CD4-positive, alpha-beta T cell treated with Interleukin-21 for 1 hour (primary cell): Measurements from ENCODE around the gene CFAP74.
"Not testable (repeated sequence)": the region's sequence is repeated elsewhere in the genome, so short reads cannot be mapped to it uniquely, and the experiment has no call there.

Experiments used
- DNase-seq: peaks from one replicate; pipeline ENCODE4 v3.0.0-alpha.2; 2020

Gene CFAP74

GRCh38 chr1:1946540-1946939 lies 57.0 kb downstream of the CFAP74 start:
- no peak for DNase-seq

GRCh38 chr1:1945782-1946393 lies 57.7 kb downstream of the CFAP74 start:
- DNase-seq: no peak

GRCh38 chr1:1943834-1944570 lies 59.6 kb downstream of the CFAP74 start:
- DNase-seq: peak; percentile 49

GRCh38 chr1:1942753-1943656 lies 60.6 kb downstream of the CFAP74 start:
- no peak for DNase-seq

GRCh38 chr1:1941868-1942752 lies 61.5 kb downstream of the CFAP74 start:
- DNase-seq: no peak

- no peak for DNase-seq
Observed at GRCh38 chr1:1941211-1941841, 62.3 kb downstream of the CFAP74 start.

GRCh38 chr1:1940123-1940425 lies 63.5 kb downstream of the CFAP74 start:
- no peak for DNase-seq

- no peak for DNase-seq
Observed at GRCh38 chr1:1939296-1940122, 64.1 kb downstream of the CFAP74 start.

- no peak for DNase-seq
Observed at GRCh38 chr1:1938613-1939295, 64.8 kb downstream of the CFAP74 start.

GRCh38 chr1:1938276-1938573 lies 65.4 kb downstream of the CFAP74 start:
- no peak for DNase-seq

GRCh38 chr1:1937549-1938275 lies 65.9 kb downstream of the CFAP74 start:
- no peak for DNase-seq

GRCh38 chr1:1937061-1937460 lies 66.5 kb downstream of the CFAP74 start:
- no peak for DNase-seq

- not testable (repeated sequence) for DNase-seq
Observed at GRCh38 chr1:1934848-1935247, 68.7 kb downstream of the CFAP74 start.

- DNase-seq: no peak
Observed at GRCh38 chr1:1929639-1930545, 73.7 kb downstream of the CFAP74 start.

- no peak for DNase-seq
Observed at GRCh38 chr1:1929102-1929638, 74.4 kb downstream of the CFAP74 start.

- DNase-seq: no peak
Observed at GRCh38 chr1:1928231-1929101, 75.1 kb downstream of the CFAP74 start.

GRCh38 chr1:1927751-1928150 lies 75.8 kb downstream of the CFAP74 start:
- no peak for DNase-seq
